Measurements from ENCODE around the gene PAXX. TPM values are rescaled to one million over a fixed set of nuclear protein-coding genes. Genes with fewer than 3 reads are reported as not detected.

Gene PAXX
- total RNA-seq, 4 donors from 2014 or later: 52.3 to 92.4 (median 63.0) TPM

DNA sequence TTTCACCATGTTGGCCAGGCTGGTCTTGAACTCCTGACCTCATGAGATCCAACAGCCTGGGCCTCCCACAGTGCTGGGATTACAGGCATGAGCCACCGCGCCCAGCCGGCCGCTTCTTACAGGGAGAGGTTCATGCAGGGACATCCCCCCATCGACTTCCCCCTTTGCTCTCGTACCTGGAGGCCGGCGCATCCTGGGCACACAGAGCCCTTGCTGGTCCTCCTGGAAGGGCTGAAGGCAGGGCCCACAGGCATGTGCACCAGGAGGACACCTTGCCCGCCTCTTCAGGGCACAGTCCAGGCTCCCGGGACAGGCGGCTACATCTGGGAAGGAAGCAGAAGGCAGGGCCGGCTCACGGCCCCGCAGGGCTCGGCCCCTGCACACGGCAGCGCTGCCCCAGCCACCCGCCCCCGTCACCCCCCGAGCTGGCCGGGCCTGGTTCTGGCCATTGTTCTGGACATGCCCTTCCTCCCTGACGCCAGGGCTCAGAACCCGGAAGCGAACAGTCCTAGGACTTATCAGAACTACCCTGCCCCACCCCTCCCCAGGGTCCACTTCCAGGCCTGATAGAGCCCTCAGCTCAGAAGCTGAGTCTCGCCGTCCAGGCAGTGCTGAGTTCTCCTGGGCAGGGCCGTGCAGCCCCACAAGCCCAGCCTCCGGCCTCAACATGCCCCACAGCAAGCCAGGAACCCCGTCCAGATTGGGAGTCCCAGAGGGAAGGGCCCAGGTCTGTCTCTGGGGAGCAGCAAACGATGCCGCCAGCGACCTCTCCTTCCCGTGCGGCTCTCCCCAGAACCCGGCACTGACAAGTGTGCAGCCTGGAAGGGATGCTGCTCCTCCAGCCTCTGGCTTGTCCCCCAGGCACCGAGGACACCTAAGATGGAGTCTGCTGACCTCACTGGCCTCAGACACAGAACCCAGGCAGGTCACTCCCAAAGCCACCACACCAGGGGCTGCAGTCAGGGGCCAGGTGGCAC, 50.8 kb downstream of the PAXX start:
- no peak for DNase-seq
- peak overlapping the region in 1 of 4 donors; percentile 2 for H3K4me3 ChIP-seq
- H3K9me3 ChIP-seq: no peaks in the 10 kb centered on the region
- peaks cover 0 to 13% (median 0%) of the 10 kb centered on the region in 3 donors for H3K36me3 ChIP-seq
- TF ChIP-seq POLR2A (IDR thresholded peaks at IDR 0.05): no peak
- H3K27ac ChIP-seq: peak overlapping the region in 3 of 4 donors; percentile 22 to 62 (median 50)
- H3K4me1 ChIP-seq: peaks cover 5 to 34% (median 10%) of the 10 kb centered on the region in 4 donors
- peaks cover 0 to 10% of the 10 kb centered on the region in 2 donors for H3K27me3 ChIP-seq

Other genes with a start within 250 kb of the PAXX start
- gene LCN10, start 249.5 kb upstream of the PAXX start, total RNA-seq: 10 to 100 TPM in 1 of 4 donors, 1 to 10 TPM in 3; 1.1 to 28.1 (median 4.4) TPM
- 10 to 100 TPM in 1 of 4 donors, 1 to 10 TPM in 3; 4.7 to 17.3 (median 5.6) TPM for gene LCN6, start 243.9 kb upstream of the PAXX start, total RNA-seq
- not detected for gene LCN8, start 234.2 kb upstream of the PAXX start, total RNA-seq
- 1 to 10 TPM in 2 of 4 donors, not detected in 2; 1.5 to 9.3 TPM for gene LCN15, start 227.9 kb upstream of the PAXX start, total RNA-seq
- gene TMEM141, start 201.1 kb upstream of the PAXX start, total RNA-seq: 100 to 1,000 TPM in 3 of 4 donors, 10 to 100 TPM in 1; 52.0 to 240 (median 187) TPM
- 10 to 100 TPM; 16.6 to 69.9 (median 46.0) TPM for gene CCDC183, start 196.1 kb upstream of the PAXX start, total RNA-seq
- gene RABL6, start 184.5 kb upstream of the PAXX start, total RNA-seq: 100 to 1,000 TPM in 3 of 4 donors, 10 to 100 TPM in 1; 98.4 to 187 (median 134) TPM
- gene AJM1, start 149.9 kb upstream of the PAXX start, total RNA-seq: 10 to 100 TPM in 2 of 4 donors, 1 to 10 TPM in 2; 4.1 to 17.4 (median 9.2) TPM
- 100 to 1,000 TPM in 2 of 4 donors, 10 to 100 TPM in 2; 66.0 to 120 (median 96.5) TPM for gene PHPT1, start 143.0 kb upstream of the PAXX start, total RNA-seq
- gene MAMDC4, start 140.1 kb upstream of the PAXX start, total RNA-seq: 10 to 100 TPM; 30.8 to 50.4 (median 41.4) TPM
- gene EDF1, start 126.1 kb upstream of the PAXX start, total RNA-seq: 100 to 1,000 TPM; 299 to 676 (median 475) TPM
- 10 to 100 TPM; 17.5 to 75.1 (median 22.2) TPM for gene TRAF2, start 105.9 kb upstream of the PAXX start, total RNA-seq
- 100 to 1,000 TPM; 247 to 470 (median 336) TPM for gene FBXW5, start 47.7 kb upstream of the PAXX start, total RNA-seq
- 100 to 1,000 TPM in 1 of 4 donors, 10 to 100 TPM in 2, not detected in 1; 24.9 to 148 (median 66.2) TPM for gene C8G, start 47.2 kb upstream of the PAXX start, total RNA-seq
- gene LCN12, start 40.1 kb upstream of the PAXX start, total RNA-seq: 1 to 10 TPM in 3 of 4 donors, not detected in 1; 1.8 to 8.7 (median 7.9) TPM
- 10 to 100 TPM in 2 of 4 donors, 1 to 10 TPM in 2; 1.2 to 21.5 (median 7.8) TPM for gene PTGDS, start 14.9 kb upstream of the PAXX start, total RNA-seq
- under 1 TPM in 2 of 4 donors, not detected in 2; 0.28 to 0.83 TPM for gene LCNL1, start 9.4 kb upstream of the PAXX start, total RNA-seq
- 1 to 10 TPM in 1 of 4 donors, not detected in 3; 3.3 TPM for gene CLIC3, start 4.1 kb downstream of the PAXX start, total RNA-seq
- gene ABCA2, start 35.8 kb downstream of the PAXX start, total RNA-seq: 10 to 100 TPM; 46.4 to 69.0 (median 49.0) TPM
- not detected for gene FUT7, start 39.7 kb downstream of the PAXX start, total RNA-seq
- 100 to 1,000 TPM in 2 of 4 donors, 10 to 100 TPM in 2; 54.2 to 106 (median 83.8) TPM for gene NPDC1, start 53.8 kb downstream of the PAXX start, total RNA-seq
- gene ENTPD2, start 61.6 kb downstream of the PAXX start, total RNA-seq: 10 to 100 TPM in 3 of 4 donors, 1 to 10 TPM in 1; 5.0 to 53.8 (median 28.9) TPM
- gene SAPCD2, start 78.1 kb downstream of the PAXX start, total RNA-seq: 10 to 100 TPM in 1 of 4 donors, 1 to 10 TPM in 3; 5.6 to 12.4 (median 7.9) TPM
- gene UAP1L1, start 85.1 kb downstream of the PAXX start, total RNA-seq: 10 to 100 TPM in 1 of 4 donors, 1 to 10 TPM in 3; 4.9 to 15.7 (median 6.6) TPM
- 10 to 100 TPM; 42.7 to 74.7 (median 61.0) TPM for gene MAN1B1, start 94.6 kb downstream of the PAXX start, total RNA-seq
- gene DPP7, start 122.3 kb downstream of the PAXX start, total RNA-seq: 100 to 1,000 TPM in 1 of 4 donors, 10 to 100 TPM in 3; 44.7 to 177 (median 76.7) TPM
- not detected for gene GRIN1, start 146.7 kb downstream of the PAXX start, total RNA-seq
- gene LRRC26, start 177.6 kb downstream of the PAXX start, total RNA-seq: 10 to 100 TPM; 14.5 to 45.7 (median 34.1) TPM
- gene TMEM210, start 179.6 kb downstream of the PAXX start, total RNA-seq: not detected
- 100 to 1,000 TPM in 2 of 4 donors, 10 to 100 TPM in 2; 37.7 to 118 (median 78.7) TPM for gene ANAPC2, start 196.1 kb downstream of the PAXX start, total RNA-seq
- gene SSNA1, start 196.3 kb downstream of the PAXX start, total RNA-seq: 10 to 100 TPM; 58.6 to 82.0 (median 71.6) TPM
- 100 to 1,000 TPM in 3 of 4 donors, 10 to 100 TPM in 1; 28.1 to 167 (median 130) TPM for gene TPRN, start 208.3 kb downstream of the PAXX start, total RNA-seq
- 10 to 100 TPM; 11.6 to 33.5 (median 27.6) TPM for gene TMEM203, start 213.2 kb downstream of the PAXX start, total RNA-seq
- 10 to 100 TPM; 16.3 to 39.2 (median 25.1) TPM for gene NDOR1, start 213.3 kb downstream of the PAXX start, total RNA-seq
- gene RNF208, start 229.8 kb downstream of the PAXX start, total RNA-seq: 1 to 10 TPM in 2 of 4 donors, not detected in 2; 4.4 to 5.9 TPM
- gene CYSRT1, start 232.8 kb downstream of the PAXX start, total RNA-seq: 1 to 10 TPM in 2 of 4 donors, not detected in 2; 1.3 to 1.9 TPM
- gene RNF224, start 235.1 kb downstream of the PAXX start, total RNA-seq: not detected
- 10 to 100 TPM in 2 of 4 donors, 1 to 10 TPM in 1, not detected in 1; 4.0 to 14.8 (median 13.3) TPM for gene SLC34A3, start 238.5 kb downstream of the PAXX start, total RNA-seq
- gene TUBB4B, start 248.9 kb downstream of the PAXX start, total RNA-seq: 100 to 1,000 TPM; 174 to 409 (median 322) TPM

Measured in Peyer's patch (tissue), 4 donors.